GM21528 (cell line): ENCODE data around the gene BCO1.

Experiments used
- ATAC-seq: cut with Tn5 transposase; IDR thresholded peaks from one replicate; pipeline ENCODE4 v1.9.1; 2021; ENCODE audit warnings: mild to moderate bottlenecking, moderate library complexity; ENCODE audit not compliant: unreplicated experiment, low FRiP score

The BCO1 gene

GRCh38 chr16:81231014-81231413 lies 7.5 kb upstream of the BCO1 start:
- no peak for ATAC-seq

- no peak for ATAC-seq
These were observed 5.6 kb upstream of the BCO1 start for GRCh38 chr16:81232740-81233367.

- no peak for ATAC-seq
These were observed 1.2 kb upstream of the BCO1 start for GRCh38 chr16:81237282-81237681.

GRCh38 chr16:81237942-81238295 lies 570 bp upstream of the BCO1 start:
- ATAC-seq = no peak

GRCh38 chr16:81239367-81240121 lies 1.1 kb downstream of the BCO1 start:
- no peak for ATAC-seq

GRCh38 chr16:81241706-81242105 lies 3.2 kb downstream of the BCO1 start:
- ATAC-seq = no peak

- ATAC-seq = no peak
These were observed 4.6 kb downstream of the BCO1 start for GRCh38 chr16:81242977-81243618.

GRCh38 chr16:81243942-81244341 lies 5.5 kb downstream of the BCO1 start:
- ATAC-seq = no peak

- no peak for ATAC-seq
These were observed 13.4 kb downstream of the BCO1 start for GRCh38 chr16:81251871-81252270.

- ATAC-seq = no peak
These were observed 14.7 kb downstream of the BCO1 start for GRCh38 chr16:81253141-81253540.

- ATAC-seq = no peak
These were observed 16.5 kb downstream of the BCO1 start for GRCh38 chr16:81254922-81255526.

GRCh38 chr16:81259916-81260315 lies 21.4 kb downstream of the BCO1 start:
- ATAC-seq = no peak

- no peak for ATAC-seq
These were observed 22.7 kb downstream of the BCO1 start for GRCh38 chr16:81261049-81261648.

GRCh38 chr16:81263470-81264220 lies 25.2 kb downstream of the BCO1 start:
- no peak for ATAC-seq

GRCh38 chr16:81264386-81264785 lies 25.9 kb downstream of the BCO1 start:
- no peak for ATAC-seq

GRCh38 chr16:81265052-81265451 lies 26.6 kb downstream of the BCO1 start:
- ATAC-seq = no peak

GRCh38 chr16:81265658-81266451 lies 27.4 kb downstream of the BCO1 start:
- no peak for ATAC-seq

- no peak for ATAC-seq
These were observed 28.2 kb downstream of the BCO1 start for GRCh38 chr16:81266680-81267095.

GRCh38 chr16:81268509-81268908 lies 30.0 kb downstream of the BCO1 start:
- no peak for ATAC-seq
